ENCODE results near the gene SSRP1.

DNA sequence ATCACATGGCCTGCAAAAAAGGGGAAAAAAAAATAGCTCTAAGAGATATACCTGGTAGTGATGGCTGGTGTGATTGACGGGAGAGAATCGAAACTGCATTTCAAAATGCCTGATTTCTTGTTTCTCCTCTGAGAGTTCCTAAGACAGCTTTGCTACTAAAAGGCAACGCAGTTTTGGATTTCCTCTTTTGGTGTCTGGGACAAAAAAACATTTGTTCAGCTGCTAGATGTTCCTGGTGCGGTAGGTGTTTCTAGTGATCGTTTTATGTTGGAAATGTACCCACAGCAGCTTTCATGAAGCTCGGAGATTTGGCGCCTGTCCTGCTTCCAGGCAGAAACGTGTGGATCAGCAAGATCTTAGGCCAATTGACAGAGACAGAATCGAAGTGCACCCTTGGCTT, 20.6 kb upstream of the SSRP1 start:
- TF ChIP-seq, protein P1, sequence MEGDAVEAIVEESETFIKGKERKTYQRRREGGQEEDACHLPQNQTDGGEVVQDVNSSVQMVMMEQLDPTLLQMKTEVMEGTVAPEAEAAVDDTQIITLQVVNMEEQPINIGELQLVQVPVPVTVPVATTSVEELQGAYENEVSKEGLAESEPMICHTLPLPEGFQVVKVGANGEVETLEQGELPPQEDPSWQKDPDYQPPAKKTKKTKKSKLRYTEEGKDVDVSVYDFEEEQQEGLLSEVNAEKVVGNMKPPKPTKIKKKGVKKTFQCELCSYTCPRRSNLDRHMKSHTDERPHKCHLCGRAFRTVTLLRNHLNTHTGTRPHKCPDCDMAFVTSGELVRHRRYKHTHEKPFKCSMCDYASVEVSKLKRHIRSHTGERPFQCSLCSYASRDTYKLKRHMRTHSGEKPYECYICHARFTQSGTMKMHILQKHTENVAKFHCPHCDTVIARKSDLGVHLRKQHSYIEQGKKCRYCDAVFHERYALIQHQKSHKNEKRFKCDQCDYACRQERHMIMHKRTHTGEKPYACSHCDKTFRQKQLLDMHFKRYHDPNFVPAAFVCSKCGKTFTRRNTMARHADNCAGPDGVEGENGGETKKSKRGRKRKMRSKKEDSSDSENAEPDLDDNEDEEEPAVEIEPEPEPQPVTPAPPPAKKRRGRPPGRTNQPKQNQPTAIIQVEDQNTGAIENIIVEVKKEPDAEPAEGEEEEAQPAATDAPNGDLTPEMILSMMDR (IDR thresholded peaks at IDR 0.05; ENCODE audit: poor library complexity, severe bottlenecking): no peak
- TF ChIP-seq EZH2 (IDR thresholded peaks at IDR 0.05; ENCODE audit: borderline replicate concordance, insufficient read depth, low read length, poor library complexity, severe bottlenecking) (no peak), SMC3 (conservative IDR thresholded peaks at IDR 0.05; ENCODE audit: poor library complexity) (no peak), EP300 (conservative IDR thresholded peaks at IDR 0.05; ENCODE audit: poor library complexity, severe bottlenecking) (no peak), POLR2AphosphoS5 (IDR thresholded peaks at IDR 0.05) (no peak), RAD21 (conservative IDR thresholded peaks at IDR 0.05) (no peak), TAF1 (IDR thresholded peaks at IDR 0.05; ENCODE audit: low read depth) (no peak), MXI1 (conservative IDR thresholded peaks at IDR 0.05; ENCODE audit: poor library complexity, severe bottlenecking) (no peak)
- TF ChIP-seq, protein P2, sequence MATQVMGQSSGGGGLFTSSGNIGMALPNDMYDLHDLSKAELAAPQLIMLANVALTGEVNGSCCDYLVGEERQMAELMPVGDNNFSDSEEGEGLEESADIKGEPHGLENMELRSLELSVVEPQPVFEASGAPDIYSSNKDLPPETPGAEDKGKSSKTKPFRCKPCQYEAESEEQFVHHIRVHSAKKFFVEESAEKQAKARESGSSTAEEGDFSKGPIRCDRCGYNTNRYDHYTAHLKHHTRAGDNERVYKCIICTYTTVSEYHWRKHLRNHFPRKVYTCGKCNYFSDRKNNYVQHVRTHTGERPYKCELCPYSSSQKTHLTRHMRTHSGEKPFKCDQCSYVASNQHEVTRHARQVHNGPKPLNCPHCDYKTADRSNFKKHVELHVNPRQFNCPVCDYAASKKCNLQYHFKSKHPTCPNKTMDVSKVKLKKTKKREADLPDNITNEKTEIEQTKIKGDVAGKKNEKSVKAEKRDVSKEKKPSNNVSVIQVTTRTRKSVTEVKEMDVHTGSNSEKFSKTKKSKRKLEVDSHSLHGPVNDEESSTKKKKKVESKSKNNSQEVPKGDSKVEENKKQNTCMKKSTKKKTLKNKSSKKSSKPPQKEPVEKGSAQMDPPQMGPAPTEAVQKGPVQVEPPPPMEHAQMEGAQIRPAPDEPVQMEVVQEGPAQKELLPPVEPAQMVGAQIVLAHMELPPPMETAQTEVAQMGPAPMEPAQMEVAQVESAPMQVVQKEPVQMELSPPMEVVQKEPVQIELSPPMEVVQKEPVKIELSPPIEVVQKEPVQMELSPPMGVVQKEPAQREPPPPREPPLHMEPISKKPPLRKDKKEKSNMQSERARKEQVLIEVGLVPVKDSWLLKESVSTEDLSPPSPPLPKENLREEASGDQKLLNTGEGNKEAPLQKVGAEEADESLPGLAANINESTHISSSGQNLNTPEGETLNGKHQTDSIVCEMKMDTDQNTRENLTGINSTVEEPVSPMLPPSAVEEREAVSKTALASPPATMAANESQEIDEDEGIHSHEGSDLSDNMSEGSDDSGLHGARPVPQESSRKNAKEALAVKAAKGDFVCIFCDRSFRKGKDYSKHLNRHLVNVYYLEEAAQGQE (IDR thresholded peaks at IDR 0.05; ENCODE audit: borderline replicate concordance): no peak

All from neural cell (in vitro differentiated cells).